Measurements from ENCODE around the gene GLO1. TPM values are rescaled to one million over a fixed set of nuclear protein-coding genes. Genes with fewer than 3 reads are reported as not detected.
"Not testable (repeated sequence)": the region's sequence is repeated elsewhere in the genome, so short reads cannot be mapped to it uniquely, and the experiment has no call there.

GLO1 gene
- total RNA-seq, 1 experiment from 2014 or later: 147 TPM

DNA sequence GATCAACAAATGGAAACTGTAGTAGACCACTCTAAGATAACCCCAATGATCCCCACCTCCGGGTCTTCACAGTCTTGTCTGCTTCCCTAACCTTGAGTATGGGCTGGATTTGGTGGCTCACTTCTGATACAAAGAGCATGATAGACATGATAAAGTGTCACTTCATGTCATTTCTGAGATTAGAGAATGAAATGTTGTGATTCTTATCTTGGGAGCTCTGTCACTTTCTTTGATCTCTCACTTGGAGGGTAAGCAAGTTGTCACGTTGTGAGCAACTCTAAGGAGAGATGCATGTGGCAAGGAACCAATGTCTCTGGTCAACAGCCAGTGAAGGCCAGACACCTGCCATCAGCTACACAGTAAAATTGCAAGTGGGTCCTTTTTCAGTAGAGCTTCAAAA is 3.0 kb upstream of the GLO1 start:
- intact Hi-C loops (cut with micrococcal nuclease; ENCODE audit: unreplicated experiment): no loop called here
- Mint-ChIP-seq H3K27me3 (ENCODE audit: unreplicated experiment) (no peaks in the 10 kb centered on the region), H3K4me1 (ENCODE audit: low read depth, unreplicated experiment) (peaks cover 8% of the 10 kb centered on the region), H3K9me3 (ENCODE audit: low read depth, unreplicated experiment) (no peaks in the 10 kb centered on the region), H3K36me3 (ENCODE audit: insufficient read depth, unreplicated experiment) (peaks cover 17% of the 10 kb centered on the region), H3K27ac (ENCODE audit: unreplicated experiment) (no peak overlapping the region), H3K4me3 (ENCODE audit: low read depth, unreplicated experiment) (no peak overlapping the region)
- no TSS peak for BruUV-seq (replicated peaks)
- CTCF ChIA-PET: no interaction called here
- TF ChIP-seq, protein P1, sequence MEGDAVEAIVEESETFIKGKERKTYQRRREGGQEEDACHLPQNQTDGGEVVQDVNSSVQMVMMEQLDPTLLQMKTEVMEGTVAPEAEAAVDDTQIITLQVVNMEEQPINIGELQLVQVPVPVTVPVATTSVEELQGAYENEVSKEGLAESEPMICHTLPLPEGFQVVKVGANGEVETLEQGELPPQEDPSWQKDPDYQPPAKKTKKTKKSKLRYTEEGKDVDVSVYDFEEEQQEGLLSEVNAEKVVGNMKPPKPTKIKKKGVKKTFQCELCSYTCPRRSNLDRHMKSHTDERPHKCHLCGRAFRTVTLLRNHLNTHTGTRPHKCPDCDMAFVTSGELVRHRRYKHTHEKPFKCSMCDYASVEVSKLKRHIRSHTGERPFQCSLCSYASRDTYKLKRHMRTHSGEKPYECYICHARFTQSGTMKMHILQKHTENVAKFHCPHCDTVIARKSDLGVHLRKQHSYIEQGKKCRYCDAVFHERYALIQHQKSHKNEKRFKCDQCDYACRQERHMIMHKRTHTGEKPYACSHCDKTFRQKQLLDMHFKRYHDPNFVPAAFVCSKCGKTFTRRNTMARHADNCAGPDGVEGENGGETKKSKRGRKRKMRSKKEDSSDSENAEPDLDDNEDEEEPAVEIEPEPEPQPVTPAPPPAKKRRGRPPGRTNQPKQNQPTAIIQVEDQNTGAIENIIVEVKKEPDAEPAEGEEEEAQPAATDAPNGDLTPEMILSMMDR (IDR thresholded peaks at IDR 0.05; ENCODE audit: unreplicated experiment): no peak
- DNase-seq: no peak

DNA sequence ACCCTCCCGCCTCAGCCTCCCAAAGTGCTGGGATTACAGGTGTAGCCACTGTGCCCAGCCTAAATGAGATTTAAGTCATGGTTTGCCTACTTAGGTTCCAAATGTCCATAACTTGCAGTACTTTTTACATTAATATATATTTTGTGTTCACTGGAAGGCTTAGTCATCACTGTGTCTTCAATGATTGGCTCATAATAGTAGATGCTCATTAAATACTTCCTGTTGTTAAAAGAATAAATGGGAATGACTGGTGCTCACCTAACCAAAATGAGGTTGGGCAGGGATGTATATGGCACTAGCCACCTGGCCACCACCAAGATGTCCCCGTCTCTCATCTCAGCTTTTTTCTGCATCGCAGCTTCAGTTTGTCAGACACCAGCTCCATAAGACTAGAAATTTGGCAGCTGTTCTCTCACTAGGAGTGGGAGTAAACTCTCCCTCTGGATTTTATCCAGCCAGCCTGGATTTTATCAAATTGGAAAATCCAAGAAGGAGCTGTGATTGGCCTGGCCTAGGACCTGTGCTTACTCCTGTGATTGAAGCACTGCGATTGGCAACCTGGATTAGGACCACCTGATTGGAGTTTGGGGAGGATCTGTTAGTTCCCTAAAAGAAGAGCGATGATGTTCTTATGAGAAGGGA is 1.1 kb upstream of the GLO1 start:
- Mint-ChIP-seq H3K27me3 (ENCODE audit: unreplicated experiment) (no peaks in the 10 kb centered on the region), H3K4me3 (ENCODE audit: low read depth, unreplicated experiment) (no peak overlapping the region), H3K9me3 (ENCODE audit: low read depth, unreplicated experiment) (peaks cover 4% of the 10 kb centered on the region), H3K4me1 (ENCODE audit: low read depth, unreplicated experiment) (peaks cover 22% of the 10 kb centered on the region), H3K36me3 (ENCODE audit: insufficient read depth, unreplicated experiment) (peaks cover 25% of the 10 kb centered on the region), H3K27ac (ENCODE audit: unreplicated experiment) (no peak overlapping the region)
- intact Hi-C loops (cut with micrococcal nuclease; ENCODE audit: unreplicated experiment): no loop called here
- BruUV-seq (replicated peaks): no TSS peak
- CTCF ChIA-PET: interaction anchor here (0.7 kb wide), 1 partner anchor 24 kb away, joined by 4 read pairs; no protein-coding TSS in a partner anchor
- TF ChIP-seq, protein P1 (IDR thresholded peaks at IDR 0.05; ENCODE audit: unreplicated experiment): no peak
- DNase-seq: no peak

DNA sequence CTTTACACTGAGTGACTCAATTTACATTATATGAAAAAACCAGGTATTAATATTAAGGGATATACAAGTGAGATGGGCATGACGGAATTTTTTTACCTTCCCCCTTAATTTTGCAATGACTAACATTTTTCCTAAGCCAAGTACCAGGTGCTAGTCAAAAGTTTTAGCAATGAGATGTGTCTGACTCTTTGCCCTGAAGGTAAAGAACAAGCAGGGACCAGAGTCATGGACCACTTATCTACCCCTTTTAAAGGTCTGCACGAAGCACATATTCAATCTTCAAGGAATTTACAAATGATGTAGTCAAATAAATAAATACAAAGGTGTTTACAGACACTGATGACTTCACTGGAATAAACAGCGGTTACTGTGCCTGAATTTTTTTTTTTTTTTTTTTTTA is 1.4 kb downstream of the GLO1 start:
- CTCF ChIA-PET: no interaction called here
- no peak for DNase-seq
- Mint-ChIP-seq H3K36me3 (ENCODE audit: insufficient read depth, unreplicated experiment) (peaks cover 25% of the 10 kb centered on the region), H3K9me3 (ENCODE audit: low read depth, unreplicated experiment) (peaks cover 4% of the 10 kb centered on the region), H3K4me1 (ENCODE audit: low read depth, unreplicated experiment) (peaks cover 26% of the 10 kb centered on the region), H3K27me3 (ENCODE audit: unreplicated experiment) (no peaks in the 10 kb centered on the region), H3K4me3 (ENCODE audit: low read depth, unreplicated experiment) (peak overlapping the region; percentile 98), H3K27ac (ENCODE audit: unreplicated experiment) (peak overlapping the region; percentile 93)
- TF ChIP-seq, protein P1 (IDR thresholded peaks at IDR 0.05; ENCODE audit: unreplicated experiment): no peak
- intact Hi-C loops (cut with micrococcal nuclease; ENCODE audit: unreplicated experiment): no loop called here
- no TSS peak for BruUV-seq (replicated peaks)

DNA sequence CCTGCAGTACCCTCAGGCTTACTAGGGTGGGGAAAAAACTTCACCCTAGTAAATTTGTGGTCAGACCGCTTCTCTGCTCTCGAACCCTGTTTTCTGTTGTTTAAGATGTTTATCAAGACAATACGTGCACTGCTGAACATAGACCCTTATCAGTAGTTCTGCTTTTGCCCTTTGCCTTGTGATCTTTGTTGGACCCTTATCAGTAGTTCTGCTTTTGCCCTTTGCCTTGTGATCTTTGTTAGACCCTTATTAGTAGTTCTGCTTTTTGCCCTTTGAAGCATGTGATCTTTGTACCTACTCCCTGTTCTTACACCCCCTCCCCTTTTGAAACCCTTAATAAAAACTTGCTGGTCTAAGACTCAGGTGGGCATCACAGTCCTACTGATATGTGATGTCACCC is 3.2 kb downstream of the GLO1 start:
- BruUV-seq (replicated peaks); H3K4me3 Mint-ChIP-seq (ENCODE audit: low read depth, unreplicated experiment); CTCF ChIA-PET; H3K27ac Mint-ChIP-seq (ENCODE audit: unreplicated experiment); DNase-seq; H3K27me3 Mint-ChIP-seq (ENCODE audit: unreplicated experiment); H3K9me3 Mint-ChIP-seq (ENCODE audit: low read depth, unreplicated experiment); intact Hi-C loops (cut with micrococcal nuclease; ENCODE audit: unreplicated experiment): not testable (repeated sequence)
- H3K36me3 Mint-ChIP-seq (ENCODE audit: insufficient read depth, unreplicated experiment): peaks cover 25% of the 10 kb centered on the region
- peaks cover 26% of the 10 kb centered on the region for H3K4me1 Mint-ChIP-seq (ENCODE audit: low read depth, unreplicated experiment)

DNA sequence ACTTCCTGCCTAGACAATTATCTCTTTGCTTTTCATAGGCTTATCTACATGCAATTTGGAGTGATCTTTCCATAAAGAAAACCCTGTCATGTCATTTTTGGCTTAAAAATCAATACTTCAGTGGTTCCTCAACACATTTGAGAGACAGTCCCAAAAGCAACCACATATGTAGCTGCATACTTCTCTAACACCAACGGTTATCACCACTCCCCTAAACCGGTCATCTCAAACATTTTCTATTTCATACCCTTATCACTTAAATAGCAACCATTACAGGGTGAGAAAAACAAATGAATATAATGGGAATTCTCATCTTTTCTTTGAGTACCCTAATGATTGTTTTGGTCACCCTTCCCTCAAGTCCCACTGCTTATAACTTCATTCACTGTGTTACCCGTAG is 5.1 kb downstream of the GLO1 start:
- intact Hi-C loops (cut with micrococcal nuclease; ENCODE audit: unreplicated experiment): no loop called here
- peaks cover 26% of the 10 kb centered on the region for H3K4me1 Mint-ChIP-seq (ENCODE audit: low read depth, unreplicated experiment)
- TF ChIP-seq, protein P1 (IDR thresholded peaks at IDR 0.05; ENCODE audit: unreplicated experiment): no peak
- no peaks in the 10 kb centered on the region for H3K27me3 Mint-ChIP-seq (ENCODE audit: unreplicated experiment)
- no peak overlapping the region for H3K4me3 Mint-ChIP-seq (ENCODE audit: low read depth, unreplicated experiment)
- H3K27ac Mint-ChIP-seq (ENCODE audit: unreplicated experiment): no peak overlapping the region
- no TSS peak for BruUV-seq (replicated peaks)
- H3K36me3 Mint-ChIP-seq (ENCODE audit: insufficient read depth, unreplicated experiment): peaks cover 21% of the 10 kb centered on the region
- DNase-seq: no peak
- CTCF ChIA-PET: no interaction called here
- peaks cover 4% of the 10 kb centered on the region for H3K9me3 Mint-ChIP-seq (ENCODE audit: low read depth, unreplicated experiment)
